Measurements from ENCODE around the gene RAB5A. TPM values are rescaled to one million over a fixed set of nuclear protein-coding genes. Genes with fewer than 3 reads are reported as not detected.

RAB5A gene
- polyA plus RNA-seq, 1 of the 3 experiments (the other 2 are of a cell fraction), result 31.0 TPM

DNA sequence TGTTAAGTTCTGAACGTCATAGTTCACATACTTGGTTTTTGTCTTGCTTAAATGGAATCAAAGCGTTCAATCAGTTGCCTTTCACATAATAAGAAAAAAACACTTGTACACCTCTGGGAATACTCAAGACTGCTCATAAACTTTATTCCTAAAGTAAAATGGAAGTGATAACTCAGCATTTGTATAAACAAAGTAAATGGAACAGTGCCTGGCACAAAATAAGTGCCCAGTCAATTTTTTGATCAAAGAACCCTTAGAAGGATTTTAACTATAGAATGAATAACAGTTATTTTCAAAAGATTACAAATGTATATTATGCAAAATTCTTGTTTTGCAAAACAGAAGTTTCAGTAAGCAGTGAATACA, 1.3 kb downstream of the RAB5A start:
- CTCF ChIA-PET, result no interaction called here
- Histone ChIP-seq H3K9me2 (no peaks in the 10 kb centered on the region), H3K4me2 (peak overlapping the region; percentile 81), H3K4me3 (ENCODE audit: low read depth in 2 of 2, low read length in 1 of 2) (peak overlapping the region; percentile 94 to 100), H3F3A (replicated peaks; ENCODE audit: insufficient read depth) (peaks cover 9% of the 10 kb centered on the region), H3K9ac (peak overlapping the region; percentile 94), H3K36me3 (replicated peaks in 1 of 2; ENCODE audit: control insufficient read depth in 1 of 2, insufficient read depth in 2 of 2, low read length in 1 of 2) (peaks cover 24 to 28% of the 10 kb centered on the region in 2 experiments), H2AFZ (ENCODE audit: low read depth) (no peak overlapping the region), H3K27ac (ENCODE audit: low read depth in 2 of 2, low read length in 1 of 2) (peak overlapping the region; percentile 79 to 95; a peak in 3 of 4 replicates), H3K9me3 (no peaks in the 10 kb centered on the region), H3K79me2 (ENCODE audit: insufficient read depth) (peaks cover 61% of the 10 kb centered on the region), H3K27me3 (ENCODE audit: insufficient read depth) (no peaks in the 10 kb centered on the region), H4K20me1 (ENCODE audit: insufficient read depth) (peaks cover 49% of the 10 kb centered on the region), H3K4me1 (ENCODE audit: control insufficient read depth in 1 of 2, insufficient read depth in 2 of 2, low read depth in 1 of 2, low read length in 1 of 2) (peaks cover 10 to 20% of the 10 kb centered on the region in 2 experiments; a peak in 3 of 4 replicates)
- no peak for DNase-seq
- TF ChIP-seq GABPA (IDR thresholded peaks at IDR 0.05; ENCODE audit: low read depth) (no peak), RXRA (IDR thresholded peaks at IDR 0.05; ENCODE audit: borderline replicate concordance, low read depth) (no peak), FOXJ3 (CRISPR knock-in tag; IDR thresholded peaks at IDR 0.05) (no peak), NFIC (IDR thresholded peaks at IDR 0.05; ENCODE audit: borderline replicate concordance) (no peak), EP300 (IDR thresholded peaks at IDR 0.05; ENCODE audit: borderline replicate concordance in 1 of 2, low read depth in 1 of 2, low read length in 1 of 2) (no peak), JUND (IDR thresholded peaks at IDR 0.05) (no peak), USF2 (IDR thresholded peaks at IDR 0.05; ENCODE audit: borderline replicate concordance, low read depth, low read length) (no peak), FOXM1 (IDR thresholded peaks at IDR 0.05; ENCODE audit: low read depth) (no peak), RAD21 (IDR thresholded peaks at IDR 0.05; ENCODE audit: low read length) (no peak), YY1 (IDR thresholded peaks at IDR 0.05; ENCODE audit: low read depth) (no peak), TEAD4 (IDR thresholded peaks at IDR 0.05; ENCODE audit: borderline replicate concordance, insufficient read depth) (no peak), RFX5 (IDR thresholded peaks at IDR 0.05; ENCODE audit: low read length) (no peak), MXI1 (IDR thresholded peaks at IDR 0.05; ENCODE audit: low read depth, low read length) (no peak), CTCF (IDR thresholded peaks at IDR 0.05) (no peak), MEF2A (IDR thresholded peaks at IDR 0.05; ENCODE audit: borderline replicate concordance, low read depth) (no peak), ZBTB33 (IDR thresholded peaks at IDR 0.05; ENCODE audit: borderline replicate concordance, low read depth) (no peak)
- TF ChIP-seq, protein P1, sequence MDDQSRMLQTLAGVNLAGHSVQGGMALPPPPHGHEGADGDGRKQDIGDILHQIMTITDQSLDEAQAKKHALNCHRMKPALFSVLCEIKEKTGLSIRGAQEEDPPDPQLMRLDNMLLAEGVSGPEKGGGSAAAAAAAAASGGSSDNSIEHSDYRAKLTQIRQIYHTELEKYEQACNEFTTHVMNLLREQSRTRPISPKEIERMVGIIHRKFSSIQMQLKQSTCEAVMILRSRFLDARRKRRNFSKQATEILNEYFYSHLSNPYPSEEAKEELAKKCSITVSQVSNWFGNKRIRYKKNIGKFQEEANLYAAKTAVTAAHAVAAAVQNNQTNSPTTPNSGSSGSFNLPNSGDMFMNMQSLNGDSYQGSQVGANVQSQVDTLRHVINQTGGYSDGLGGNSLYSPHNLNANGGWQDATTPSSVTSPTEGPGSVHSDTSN (IDR thresholded peaks at IDR 0.05), result no peak
- POLR2A ChIA-PET, result no interaction called here
- 0% methylated on average over 2 of the region's 2 CpGs for WGBS (ENCODE audit: low lambda C conversion rate)

All from SK-N-SH (cell line).